Type B pancreatic cell (in vitro differentiated cells): ENCODE measurements around the gene SELL. TPM values are rescaled to one million over a fixed set of nuclear protein-coding genes. Genes with fewer than 3 reads are reported as not detected.

Experiments used
- DNase-seq: peaks from one replicate; pipeline ENCODE4 v3.0.0; 2021; ENCODE audit warnings: mixed read lengths; ENCODE audit not compliant: unreplicated experiment; ENCODE audit errors: extremely low spot score
- H3K27ac Mint-ChIP-seq: 2 replicates; pipeline ENCODE4 v1.8.0; 2021; ENCODE audit warnings: mild to moderate bottlenecking, mixed read lengths
- H3K27me3 Mint-ChIP-seq: 2 replicates; pipeline ENCODE4 v1.8.0; 2021; ENCODE audit warnings: mixed read lengths
- H3K36me3 Mint-ChIP-seq: 2 replicates; pipeline ENCODE4 v1.8.0; 2021; ENCODE audit warnings: mixed read lengths
- H3K4me1 Mint-ChIP-seq: one replicate; pipeline ENCODE4 v1.8.0; 2021; ENCODE audit warnings: mixed read lengths; ENCODE audit not compliant: unreplicated experiment
- H3K4me3 Mint-ChIP-seq: 2 replicates; pipeline ENCODE4 v1.8.0; 2021; ENCODE audit warnings: mild to moderate bottlenecking, mixed read lengths
- H3K9me3 Mint-ChIP-seq: 2 replicates; pipeline ENCODE4 v1.8.0; 2021; ENCODE audit warnings: mixed read lengths
- CTCF ChIP-seq: fragments of 200-600 bp; sonication (generic); conservative IDR thresholded peaks from 2 replicates; pipeline ENCODE4 v1.5.0; 2021; ENCODE audit warnings: antibody characterized with exemption, mild to moderate bottlenecking
- total RNA-seq: library from RNA; stranded (reverse); gene quantifications from 2 replicates; pipeline ENCODE4 v1.2.1, GENCODE V29; 2021; ENCODE audit warnings: low replicate concordance

SELL gene
- total RNA-seq, 1 donor from 2014 or later = 0.17 TPM

GRCh38 chr1:169729991-169730390 lies 18.6 kb upstream of the SELL start:
- no peak for DNase-seq
- no peaks in the 10 kb centered on the region for H3K9me3 Mint-ChIP-seq
- no peak overlapping the region for H3K4me3 Mint-ChIP-seq
- H3K27me3 Mint-ChIP-seq = peaks cover 7% of the 10 kb centered on the region
- no peaks in the 10 kb centered on the region for H3K4me1 Mint-ChIP-seq
- H3K36me3 Mint-ChIP-seq = no peaks in the 10 kb centered on the region
- H3K27ac Mint-ChIP-seq = no peak overlapping the region
- no peak for TF ChIP-seq CTCF

- H3K9me3 Mint-ChIP-seq = no peaks in the 10 kb centered on the region
- peaks cover 7% of the 10 kb centered on the region for H3K27me3 Mint-ChIP-seq
- H3K27ac Mint-ChIP-seq = no peak overlapping the region
- no peaks in the 10 kb centered on the region for H3K36me3 Mint-ChIP-seq
- no peak for TF ChIP-seq CTCF
- no peak for DNase-seq
- H3K4me1 Mint-ChIP-seq = peaks cover 5% of the 10 kb centered on the region
- no peak overlapping the region for H3K4me3 Mint-ChIP-seq
Measured at GRCh38 chr1:169727307-169727706, 15.9 kb upstream of the SELL start.

- H3K4me3 Mint-ChIP-seq = no peak overlapping the region
- H3K36me3 Mint-ChIP-seq = no peaks in the 10 kb centered on the region
- peaks cover 7% of the 10 kb centered on the region for H3K27me3 Mint-ChIP-seq
- no peak for TF ChIP-seq CTCF
- no peak overlapping the region for H3K27ac Mint-ChIP-seq
- H3K4me1 Mint-ChIP-seq = peaks cover 5% of the 10 kb centered on the region
- no peaks in the 10 kb centered on the region for H3K9me3 Mint-ChIP-seq
- no peak for DNase-seq
Measured at GRCh38 chr1:169726851-169727250, 15.4 kb upstream of the SELL start.

- Mint-ChIP-seq H3K4me1 (peaks cover 5% of the 10 kb centered on the region), H3K4me3 (no peak overlapping the region), H3K27ac (no peak overlapping the region), H3K9me3 (no peaks in the 10 kb centered on the region), H3K36me3 (no peaks in the 10 kb centered on the region), H3K27me3 (peaks cover under 1% of the 10 kb centered on the region)
- no peak for TF ChIP-seq CTCF
- no peak for DNase-seq
Measured at GRCh38 chr1:169725930-169726329, 14.5 kb upstream of the SELL start.

- no peaks in the 10 kb centered on the region for H3K36me3 Mint-ChIP-seq
- H3K9me3 Mint-ChIP-seq = no peaks in the 10 kb centered on the region
- peaks cover 5% of the 10 kb centered on the region for H3K4me1 Mint-ChIP-seq
- H3K27ac Mint-ChIP-seq = no peak overlapping the region
- no peak for TF ChIP-seq CTCF
- DNase-seq = no peak
- H3K4me3 Mint-ChIP-seq = no peak overlapping the region
- H3K27me3 Mint-ChIP-seq = no peaks in the 10 kb centered on the region
Measured at GRCh38 chr1:169724168-169724567, 12.7 kb upstream of the SELL start.

- no peaks in the 10 kb centered on the region for H3K36me3 Mint-ChIP-seq
- no peak overlapping the region for H3K27ac Mint-ChIP-seq
- no peak overlapping the region for H3K4me3 Mint-ChIP-seq
- no peaks in the 10 kb centered on the region for H3K27me3 Mint-ChIP-seq
- no peak for TF ChIP-seq CTCF
- H3K4me1 Mint-ChIP-seq = peaks cover 5% of the 10 kb centered on the region
- peaks cover 2% of the 10 kb centered on the region for H3K9me3 Mint-ChIP-seq
- DNase-seq = no peak
Measured at GRCh38 chr1:169723763-169724162, 12.3 kb upstream of the SELL start.
